Omental fat pad (tissue), 4 donors: ENCODE measurements around the gene LSM3. TPM values are rescaled to one million over a fixed set of nuclear protein-coding genes. Genes with fewer than 3 reads are reported as not detected.

Experiments used
- ATAC-seq: fragments of 150-250 bp; one replicate; pipeline ENCODE4 v1.9.1; 2016; ENCODE audit warnings: mild to moderate bottlenecking, moderate library complexity; ENCODE audit not compliant: low FRiP score
- DNase-seq: peaks from one replicate; pipeline ENCODE4 v3.0.0-alpha.2; 2019; ENCODE audit warnings: low spot score
- CTCF ChIP-seq, 3 donors: fragments of 450-650 bp; IDR thresholded peaks; one replicate each; pipeline ENCODE4 v1.5.1; 2016 to 2017; ENCODE audit warnings: antibody characterized with exemption in 3 of 3, mild to moderate bottlenecking in 3 of 3, moderate library complexity in 2 of 3
- total RNA-seq, 4 donors: library from RNA; depleted of rRNA; stranded (reverse); fragments of >200 nt; gene quantifications; one replicate each; pipeline ENCODE4 v1.1.0, GENCODE V29; 2016

LSM3 gene
- total RNA-seq, 4 donors from 2014 or later = 8.0 to 12.4 (median 10.9) TPM

- TF ChIP-seq CTCF (IDR thresholded peaks at IDR 0.05) = no peak
- ATAC-seq (no peak), DNase-seq (no peak)
Measured at GRCh38 chr3:14179795-14180194, 1.2 kb downstream of the LSM3 start.

GRCh38 chr3:14181253-14181652, 2.6 kb downstream of the LSM3 start:
- TF ChIP-seq CTCF (IDR thresholded peaks at IDR 0.05) = no peak
- ATAC-seq = no peak
- no peak for DNase-seq

- ATAC-seq = no peak
- no peak for DNase-seq
Measured at GRCh38 chr3:14183015-14183577, 4.5 kb downstream of the LSM3 start.

GRCh38 chr3:14186854-14187458, 8.3 kb downstream of the LSM3 start:
- no peak for ATAC-seq
- no peak for DNase-seq
- TF ChIP-seq CTCF (IDR thresholded peaks at IDR 0.05) = no peak

More at GRCh38 chr3:14183015-14183577, 4.5 kb downstream of the LSM3 start:
- TF ChIP-seq CTCF (IDR thresholded peaks at IDR 0.05) = no peak

- TF ChIP-seq CTCF (IDR thresholded peaks at IDR 0.05) = no peak
- ATAC-seq = no peak
- no peak for DNase-seq
Measured at GRCh38 chr3:14188041-14188754, 9.6 kb downstream of the LSM3 start.

- no peak for DNase-seq
- ATAC-seq = no peak
- TF ChIP-seq CTCF (IDR thresholded peaks at IDR 0.05) = no peak
Measured at GRCh38 chr3:14194865-14195264, 16.2 kb downstream of the LSM3 start.
